Measurements from ENCODE around the gene PIP5K1B.

GRCh38 chr9:68859347-68859746 lies 154.3 kb downstream of the PIP5K1B start:
- TF ChIP-seq CTCF (conservative IDR thresholded peaks at IDR 0.05 in 1 of 2, IDR thresholded peaks at IDR 0.05 in 1 of 2; ENCODE audit: low read depth in 1 of 2, low read length in 2 of 2) (no peak), EZH2 (IDR thresholded peaks at IDR 0.05; ENCODE audit: low read length, missing control alignments) (no peak)

Data from fibroblast of lung (primary cell).